SK-N-SH treated with all-trans-retinoic acid at 6 μM for 48 hours (cell line): ENCODE results near the gene GAP43.

Source experiments
- ATAC-seq: fragments of 200-7000 bp; cut with Tn5 transposase; 3 replicates; pipeline ENCODE4 v1.9.1; 2020; ENCODE audit warnings: mild to moderate bottlenecking, moderate library complexity
- ARNTL ChIP-seq: fragments of 450-650 bp; formaldehyde crosslinking; IDR thresholded peaks from 2 replicates; pipeline ENCODE4 v1.5.0; 2020; ENCODE audit warnings: low read depth, mild to moderate bottlenecking, moderate library complexity, borderline replicate concordance
- BACH2 ChIP-seq: fragments of 250-450 bp; sonication (Bioruptor Pico); IDR thresholded peaks from 2 replicates; pipeline ENCODE4 v1.9.0; 2021; ENCODE audit warnings: mild to moderate bottlenecking, borderline replicate concordance
- CREB5 ChIP-seq: fragments of 250-450 bp; sonication (Bioruptor Pico); IDR thresholded peaks from 2 replicates; pipeline ENCODE4 v1.5.1; 2020; ENCODE audit warnings: low read depth, mild to moderate bottlenecking, moderate library complexity
- CSDC2 ChIP-seq: fragments of 250-450 bp; sonication (Bioruptor Pico); IDR thresholded peaks from 2 replicates; pipeline ENCODE4 v1.5.0; 2020; ENCODE audit warnings: mild to moderate bottlenecking, moderate library complexity
- CSRNP3 ChIP-seq: fragments of 250-450 bp; sonication (Bioruptor Pico); IDR thresholded peaks from 2 replicates; pipeline ENCODE4 v1.5.1; 2021; ENCODE audit warnings: mild to moderate bottlenecking, moderate library complexity
- ESRRG ChIP-seq: fragments of 250-450 bp; sonication (Bioruptor Pico); IDR thresholded peaks from 2 replicates; pipeline ENCODE4 v1.6.1; 2021; ENCODE audit warnings: mild to moderate bottlenecking
- GLIS3 ChIP-seq: fragments of 250-450 bp; sonication (Bioruptor Pico); IDR thresholded peaks from 2 replicates; pipeline ENCODE4 v1.5.0; 2020; ENCODE audit warnings: mild to moderate bottlenecking, moderate library complexity
- ISL1 ChIP-seq: fragments of 250-450 bp; sonication (Bioruptor Pico); IDR thresholded peaks from 2 replicates; pipeline ENCODE4 v2.1.2; 2022; ENCODE audit warnings: mild to moderate bottlenecking, moderate library complexity
- PATZ1 ChIP-seq: fragments of 250-450 bp; sonication (Bioruptor Pico); IDR thresholded peaks from 2 replicates; pipeline ENCODE4 v1.8.0; 2020; ENCODE audit warnings: mild to moderate bottlenecking, moderate library complexity, borderline replicate concordance
- POU6F1 ChIP-seq: fragments of 250-450 bp; sonication (Bioruptor Pico); IDR thresholded peaks from 2 replicates; pipeline ENCODE4 v1.8.0; 2021; ENCODE audit warnings: low read depth, mild to moderate bottlenecking, moderate library complexity, borderline replicate concordance
- PPARA ChIP-seq: fragments of 250-450 bp; sonication (Bioruptor Pico); IDR thresholded peaks from 2 replicates; pipeline ENCODE4 v1.5.0; 2020; ENCODE audit warnings: mild to moderate bottlenecking, borderline replicate concordance
- RARB ChIP-seq: fragments of 250-450 bp; sonication (Bioruptor Pico); IDR thresholded peaks from 2 replicates; pipeline ENCODE4 v1.8.0; 2021; ENCODE audit warnings: mild to moderate bottlenecking, moderate library complexity
- SNAI2 ChIP-seq: fragments of 250-450 bp; sonication (Bioruptor Pico); IDR thresholded peaks from 2 replicates; pipeline ENCODE4 v1.5.0; 2020; ENCODE audit warnings: mild to moderate bottlenecking, moderate library complexity
- TOX ChIP-seq: fragments of 250-450 bp; sonication (Bioruptor Pico); IDR thresholded peaks from 2 replicates; pipeline ENCODE4 v1.8.0; 2021; ENCODE audit warnings: mild to moderate bottlenecking, moderate library complexity, borderline replicate concordance
- TSHZ2 ChIP-seq: fragments of 250-450 bp; sonication (Bioruptor Pico); IDR thresholded peaks from 2 replicates; pipeline ENCODE4 v1.5.0; 2020; ENCODE audit warnings: mild to moderate bottlenecking, moderate library complexity
- ZC3H10 ChIP-seq: fragments of 250-450 bp; sonication (Bioruptor Pico); IDR thresholded peaks from 2 replicates; pipeline ENCODE4 v1.5.1; 2021; ENCODE audit warnings: mild to moderate bottlenecking, moderate library complexity
- ZFP3 ChIP-seq: fragments of 250-450 bp; sonication (Bioruptor Pico); IDR thresholded peaks from 2 replicates; pipeline ENCODE4 v1.5.0; 2020; ENCODE audit warnings: mild to moderate bottlenecking, moderate library complexity
- ZFP30 ChIP-seq: fragments of 450-650 bp; formaldehyde crosslinking; IDR thresholded peaks from 2 replicates; pipeline ENCODE4 v1.5.0; 2022; ENCODE audit warnings: mild to moderate bottlenecking, moderate library complexity
- ZNF565 ChIP-seq: fragments of 450-650 bp; formaldehyde crosslinking; conservative IDR thresholded peaks from 2 replicates; pipeline ENCODE4 v1.5.0; 2020; ENCODE audit warnings: low read depth, mild to moderate bottlenecking, moderate library complexity
- ZNF70 ChIP-seq: fragments of 450-650 bp; formaldehyde crosslinking; IDR thresholded peaks from 2 replicates; pipeline ENCODE4 v1.5.0; 2020; ENCODE audit warnings: mild to moderate bottlenecking, moderate library complexity
- ZNF8 ChIP-seq: fragments of 450-650 bp; formaldehyde crosslinking; IDR thresholded peaks from 2 replicates; pipeline ENCODE4 v1.5.0; 2020; ENCODE audit warnings: mild to moderate bottlenecking, moderate library complexity

The GAP43 gene

GRCh38 chr3:115673881-115674280, 50.6 kb downstream of the GAP43 start:
- ATAC-seq: no peak
- TF ChIP-seq RARB (CRISPR knock-in tag) (no peak), TOX (CRISPR knock-in tag) (no peak), PATZ1 (CRISPR knock-in tag) (no peak), ZNF70 (no peak), CREB5 (no peak)

GRCh38 chr3:115676336-115676735, 53.0 kb downstream of the GAP43 start:
- no peak for ATAC-seq
- TF ChIP-seq CREB5 (no peak), ZNF565 (CRISPR knock-in tag) (no peak), ISL1 (CRISPR knock-in tag) (no peak), ZC3H10 (CRISPR knock-in tag) (no peak), ZFP30 (CRISPR knock-in tag) (no peak), ARNTL (CRISPR knock-in tag) (no peak), ZNF8 (CRISPR knock-in tag) (no peak), ZNF70 (no peak), POU6F1 (CRISPR knock-in tag) (no peak), ZFP3 (CRISPR knock-in tag) (no peak), TSHZ2 (CRISPR knock-in tag) (no peak), RARB (CRISPR knock-in tag) (no peak), PPARA (CRISPR knock-in tag) (no peak), GLIS3 (CRISPR knock-in tag) (no peak), ESRRG (no peak)

- no peak for ATAC-seq
- TF ChIP-seq RARB (CRISPR knock-in tag): no peak
- no peak for TF ChIP-seq TSHZ2 (CRISPR knock-in tag)
- no peak for TF ChIP-seq CSRNP3 (CRISPR knock-in tag)
- no peak for TF ChIP-seq ZFP30 (CRISPR knock-in tag)
- TF ChIP-seq ZFP3 (CRISPR knock-in tag): no peak
- TF ChIP-seq CSDC2 (CRISPR knock-in tag): no peak
- no peak for TF ChIP-seq CREB5
- TF ChIP-seq ISL1 (CRISPR knock-in tag): no peak
- TF ChIP-seq ZC3H10 (CRISPR knock-in tag): no peak
- no peak for TF ChIP-seq BACH2 (CRISPR knock-in tag)
- TF ChIP-seq POU6F1 (CRISPR knock-in tag): no peak
- no peak for TF ChIP-seq SNAI2 (CRISPR knock-in tag)
- TF ChIP-seq ESRRG: no peak
Measured at GRCh38 chr3:115680803-115681345, 57.6 kb downstream of the GAP43 start.
